ENCODE data around the gene GRAMD1B. TPM values are rescaled to one million over a fixed set of nuclear protein-coding genes. Genes with fewer than 3 reads are reported as not detected.

The GRAMD1B gene
- total RNA-seq, 1 experiment from 2014 or later: 12.7 TPM

- TF ChIP-seq EGR1 (IDR thresholded peaks at IDR 0.05; ENCODE audit: low read depth) (no peak), TCF7L2 (IDR thresholded peaks at IDR 0.05; ENCODE audit: borderline replicate concordance, extremely low read depth, insufficient read depth, insufficient read length) (no peak), CEBPB (IDR thresholded peaks at IDR 0.05; ENCODE audit: low read depth) (no peak), POLR2A (IDR thresholded peaks at IDR 0.05; ENCODE audit: borderline replicate concordance, extremely low read depth, insufficient read depth, insufficient read length) (no peak), YY1 (IDR thresholded peaks at IDR 0.05; ENCODE audit: extremely low read depth, insufficient replicate concordance, low read depth, low read length) (no peak), EZH2phosphoT487 (IDR thresholded peaks at IDR 0.05; ENCODE audit: borderline replicate concordance) (no peak), POLR2AphosphoS5 (IDR thresholded peaks at IDR 0.05; ENCODE audit: low read depth, low read length) (no peak), CBX3 (IDR thresholded peaks at IDR 0.05; ENCODE audit: low read depth) (no peak), EZH2 (IDR thresholded peaks at IDR 0.05) (no peak), ZNF274 (IDR thresholded peaks at IDR 0.05; ENCODE audit: low read depth, low read length) (no peak), MAX (IDR thresholded peaks at IDR 0.05) (no peak)
- no peak overlapping the region for H3K4me2 ChIP-seq (ENCODE audit: low read length)
- no TSS peak for BruUV-seq (replicated peaks)
- H3K9me3 ChIP-seq (ENCODE audit: control insufficient read depth in 1 of 2, insufficient read depth in 1 of 2, low read depth in 1 of 2, low read length in 2 of 2): no peaks in the 10 kb centered on the region
- RAD21 ChIA-PET (ENCODE audit: low non-redundant PET in 1 of 2, low total read pairs in 2 of 2, uncharacterized antibody in 2 of 2, unreplicated experiment in 2 of 2): no interaction called here
- H3K27ac ChIP-seq (ENCODE audit: low read depth, low read length): no peak overlapping the region
- ATAC-seq: no peak
- no peaks in the 10 kb centered on the region for H4K20me1 ChIP-seq (ENCODE audit: insufficient read depth)
- H3K36me3 ChIP-seq (ENCODE audit: control insufficient read depth in 1 of 2, insufficient read depth in 2 of 2, low read length in 2 of 2): no peaks in the 10 kb centered on the region
- H3K4me3 ChIP-seq (replicated peaks in 1 of 2; ENCODE audit: low read depth in 1 of 2, low read length in 2 of 2): no peak overlapping the region
- H3K9ac ChIP-seq (ENCODE audit: low read length): no peak overlapping the region
- H3K9me2 ChIP-seq (ENCODE audit: insufficient read depth): no peaks in the 10 kb centered on the region
- H3K4me1 ChIP-seq (ENCODE audit: control insufficient read depth in 1 of 2, insufficient read depth in 2 of 2, low read length in 2 of 2): no peaks in the 10 kb centered on the region
- POLR2A ChIA-PET: no interaction called here
- CTCF ChIA-PET: no interaction called here
- no peaks in the 10 kb centered on the region for H3K79me2 ChIP-seq (ENCODE audit: insufficient read depth, low read length)
- H2AFZ ChIP-seq (ENCODE audit: low read depth, low read length, poor library complexity, severe bottlenecking): no peak overlapping the region
- no peaks in the 10 kb centered on the region for H3K27me3 ChIP-seq (ENCODE audit: insufficient read depth, low read length)
- intact Hi-C loops (cut with micrococcal nuclease): no loop called here
- no peak for DNase-seq (ENCODE audit: low read depth, low spot score)
Observed at GRCh38 chr11:123437236-123437979, 7.3 kb downstream of the GRAMD1B start.
